ENCODE data around the gene ADGRG3. TPM values are rescaled to one million over a fixed set of nuclear protein-coding genes. Genes with fewer than 3 reads are reported as not detected.
A peak's percentile ranks its signal among the peaks of the same experiment; 100 is the strongest.

Gene ADGRG3
- total and polyA plus RNA-seq, 2 of the 13 experiments (the other 11 are each of a cell fraction or from before 2014, with no cell fraction given): 2.7 to 11.8 TPM

DNA sequence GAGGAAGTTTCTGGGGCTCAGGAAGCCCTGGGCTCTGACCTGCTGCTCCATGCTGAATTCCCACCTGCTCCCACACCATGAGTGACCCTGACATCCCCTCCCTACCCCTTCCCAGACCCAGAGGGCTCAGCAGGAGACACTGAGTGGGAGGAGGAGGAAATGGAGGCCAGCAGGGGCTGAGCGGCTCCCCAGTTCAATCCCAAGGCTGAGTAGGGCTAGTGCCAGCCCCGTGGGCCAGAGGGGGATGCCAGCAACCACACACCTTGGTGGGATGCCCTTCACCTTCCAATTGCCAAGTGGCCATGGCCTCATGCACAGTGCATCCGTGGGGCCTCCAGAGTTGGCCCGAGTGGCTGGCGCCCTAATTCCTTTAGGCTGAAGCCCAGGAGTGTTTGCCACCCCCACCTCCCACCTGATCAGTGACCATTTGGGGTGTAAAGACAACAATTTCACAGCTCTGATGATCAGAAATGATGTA, 1.0 kb upstream of the ADGRG3 start (continued):
- no peak for TF ChIP-seq ZSCAN5A (CRISPR knock-in tag; IDR thresholded peaks at IDR 0.05; ENCODE audit: borderline replicate concordance)
- TF ChIP-seq TGIF2 (CRISPR knock-in tag; IDR thresholded peaks at IDR 0.05): peak; percentile 27; the same call in 1 of the 2 replicates
- TF ChIP-seq ZNF224 (CRISPR knock-in tag; IDR thresholded peaks at IDR 0.05): 0 out of 2 replicates have a peak, but pooled peaks have one; percentile 80
- TF ChIP-seq, protein P1, sequence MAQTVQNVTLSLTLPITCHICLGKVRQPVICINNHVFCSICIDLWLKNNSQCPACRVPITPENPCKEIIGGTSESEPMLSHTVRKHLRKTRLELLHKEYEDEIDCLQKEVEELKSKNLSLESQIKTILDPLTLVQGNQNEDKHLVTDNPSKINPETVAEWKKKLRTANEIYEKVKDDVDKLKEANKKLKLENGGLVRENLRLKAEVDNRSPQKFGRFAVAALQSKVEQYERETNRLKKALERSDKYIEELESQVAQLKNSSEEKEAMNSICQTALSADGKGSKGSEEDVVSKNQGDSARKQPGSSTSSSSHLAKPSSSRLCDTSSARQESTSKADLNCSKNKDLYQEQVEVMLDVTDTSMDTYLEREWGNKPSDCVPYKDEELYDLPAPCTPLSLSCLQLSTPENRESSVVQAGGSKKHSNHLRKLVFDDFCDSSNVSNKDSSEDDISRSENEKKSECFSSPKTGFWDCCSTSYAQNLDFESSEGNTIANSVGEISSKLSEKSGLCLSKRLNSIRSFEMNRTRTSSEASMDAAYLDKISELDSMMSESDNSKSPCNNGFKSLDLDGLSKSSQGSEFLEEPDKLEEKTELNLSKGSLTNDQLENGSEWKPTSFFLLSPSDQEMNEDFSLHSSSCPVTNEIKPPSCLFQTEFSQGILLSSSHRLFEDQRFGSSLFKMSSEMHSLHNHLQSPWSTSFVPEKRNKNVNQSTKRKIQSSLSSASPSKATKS (CRISPR knock-in tag; IDR thresholded peaks at IDR 0.05): 0 out of 2 replicates have a peak, but pooled peaks have one; percentile 59
- TF ChIP-seq ZNF883 (CRISPR knock-in tag; IDR thresholded peaks at IDR 0.05; ENCODE audit: not compliant biosample characterization): no peak
- no peak for TF ChIP-seq CHD2 (IDR thresholded peaks at IDR 0.05; ENCODE audit: low read depth, low read length)
- no peak for TF ChIP-seq ZNF777 (CRISPR knock-in tag; IDR thresholded peaks at IDR 0.05)
- no peak for TF ChIP-seq ZBTB40 (IDR thresholded peaks at IDR 0.05)
- 0 out of 2 replicates have a peak, but pooled peaks have one; percentile 12 for TF ChIP-seq ZBTB40 (CRISPR knock-in tag; IDR thresholded peaks at IDR 0.05)
- TF ChIP-seq NFE2L2 (IDR thresholded peaks at IDR 0.05; ENCODE audit: low read length): no peak
- TF ChIP-seq TOPORS (CRISPR knock-in tag; IDR thresholded peaks at IDR 0.05): no peak
- TF ChIP-seq, protein P2, sequence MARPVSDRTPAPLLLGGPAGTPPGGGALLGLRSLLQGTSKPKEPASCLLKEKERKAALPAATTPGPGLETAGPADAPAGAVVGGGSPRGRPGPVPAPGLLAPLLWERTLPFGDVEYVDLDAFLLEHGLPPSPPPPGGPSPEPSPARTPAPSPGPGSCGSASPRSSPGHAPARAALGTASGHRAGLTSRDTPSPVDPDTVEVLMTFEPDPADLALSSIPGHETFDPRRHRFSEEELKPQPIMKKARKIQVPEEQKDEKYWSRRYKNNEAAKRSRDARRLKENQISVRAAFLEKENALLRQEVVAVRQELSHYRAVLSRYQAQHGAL (CRISPR knock-in tag; IDR thresholded peaks at IDR 0.05; ENCODE audit: not compliant biosample characterization): peak; percentile 15
- peak; percentile 84 for TF ChIP-seq CSRNP1 (CRISPR knock-in tag; IDR thresholded peaks at IDR 0.05)
- peak; percentile 88; the same call in 1 of the 2 replicates for TF ChIP-seq ZNF333 (CRISPR knock-in tag; IDR thresholded peaks at IDR 0.05; ENCODE audit: borderline replicate concordance)

All from HepG2 (cell line).